HepG2 (cell line): ENCODE data around the gene PPHLN1.

Experiments
- CTCF ChIP-seq: sonication (generic); formaldehyde crosslinking; IDR thresholded peaks from 2 replicates; pipeline ENCODE4 v1.5.0; 2020; ENCODE audit warnings: mild to moderate bottlenecking, missing genetic modification reagents, moderate library complexity
- DPF2 ChIP-seq: sonication (generic); formaldehyde crosslinking; IDR thresholded peaks from 2 replicates; pipeline ENCODE4 v1.4.0; 2020; ENCODE audit warnings: mild to moderate bottlenecking, low read depth, missing genetic modification reagents, borderline replicate concordance
- FOXP1 ChIP-seq, 2 experiments: fragments of 450-650 bp in 1 of 2; IDR thresholded peaks; 2 replicates each; pipeline ENCODE4 v1.6.1; 2017 to 2018; ENCODE audit warnings: antibody characterized with exemption in 1 of 2
- MXI1 ChIP-seq: IDR thresholded peaks from 3 replicates; pipeline ENCODE4 v1.6.1; 2012; ENCODE audit warnings: low read depth, low read length, inconsistent platforms, borderline replicate concordance
- PBX3 ChIP-seq: sonication (generic); formaldehyde crosslinking; IDR thresholded peaks from 2 replicates; pipeline ENCODE4 v1.8.1; 2023; ENCODE audit warnings: missing genetic modification reagents, inconsistent platforms, borderline replicate concordance
- POLR2A ChIP-seq, 2 experiments: IDR thresholded peaks; 2 replicates each; pipeline ENCODE4 v1.6.1; 2011; ENCODE audit warnings: low read depth in 2 of 2, low read length in 2 of 2, mild to moderate bottlenecking in 1 of 2, moderate library complexity in 1 of 2; ENCODE audit not compliant: insufficient read depth in 1 of 2
- STAG1 ChIP-seq: sonication (generic); formaldehyde crosslinking; IDR thresholded peaks from 2 replicates; pipeline ENCODE4 v1.4.0; 2020; ENCODE audit warnings: missing genetic modification reagents
- TCF7 ChIP-seq: sonication (generic); IDR thresholded peaks from 2 replicates; pipeline ENCODE4 v1.6.1; 2016; ENCODE audit warnings: antibody characterized with exemption, low read depth

- no peak for TF ChIP-seq MXI1
- no peak for TF ChIP-seq PBX3 (CRISPR knock-in tag)
- TF ChIP-seq DPF2: no peak
- TF ChIP-seq FOXP1 (IDR thresholded peaks at IDR 0.05): no peak
- TF ChIP-seq FOXP1 (CRISPR knock-in tag; IDR thresholded peaks at IDR 0.05): no peak
- no peak for TF ChIP-seq POLR2A (IDR thresholded peaks at IDR 0.05; ENCODE audit: insufficient read depth in 1 of 2, low read depth in 2 of 2, low read length in 2 of 2)
- no peak for TF ChIP-seq TCF7
- TF ChIP-seq CTCF (CRISPR knock-in tag): no peak
- TF ChIP-seq STAG1 (CRISPR knock-in tag): no peak
Observed at GRCh38 chr12:42442888-42443287, 116.9 kb downstream of the PPHLN1 start.
